Measurements from ENCODE around the gene DNAI2. TPM values are rescaled to one million over a fixed set of nuclear protein-coding genes. Genes with fewer than 3 reads are reported as not detected.

Gene DNAI2
- total and polyA plus RNA-seq, 9 of the 15 experiments (the other 6 are each of a cell fraction or from before 2014, with no cell fraction given) = not detected

- intact Hi-C loops (cut with micrococcal nuclease) = no loop called here
- TF ChIP-seq HMGN3 (IDR thresholded peaks at IDR 0.05; ENCODE audit: borderline replicate concordance, extremely low read depth, insufficient read length, low read depth, low read length) (no peak), ELK1 (CRISPR knock-in tag; IDR thresholded peaks at IDR 0.05) (no peak), ILK (tag; IDR thresholded peaks at IDR 0.05; ENCODE audit: borderline replicate concordance, low read depth) (no peak), MGA (IDR thresholded peaks at IDR 0.05) (peak; percentile 52), XRCC5 (IDR thresholded peaks at IDR 0.05; ENCODE audit: low read depth, low read length) (no peak), SMC3 (conservative IDR thresholded peaks at IDR 0.05; ENCODE audit: insufficient read depth, low read depth, low read length) (no peak), ZNF347 (CRISPR knock-in tag; IDR thresholded peaks at IDR 0.05; ENCODE audit: low read depth) (no peak)
These were observed 34.1 kb downstream of the DNAI2 start for GRCh38 chr17:74307984-74308773.

More at GRCh38 chr17:74307984-74308773, 34.1 kb downstream of the DNAI2 start:
- ChIA-PET CTCF (ENCODE audit: low intra/inter-chr PET ratio) (no interaction called here), POLR2A (interaction anchor here (0.6 to 1.5 kb wide), 4 partner anchors 11 to 41 kb away, joined by 3 to 4 read pairs (median 3); no protein-coding TSS in a partner anchor)
- peaks cover 8% of the 10 kb centered on the region; the same call in 1 of the 2 replicates for H3K9me3 ChIP-seq (replicated peaks; ENCODE audit: control insufficient read depth, insufficient read depth, low read depth, low read length)
- no peak overlapping the region for H3K4me3 ChIP-seq
- no peak overlapping the region for H3K27ac ChIP-seq (ENCODE audit: extremely low read depth, low read depth, low read length)
- H3K9me1 ChIP-seq (ENCODE audit: control insufficient read depth, insufficient read depth, low read length) = no peaks in the 10 kb centered on the region
- WGBS (ENCODE audit: insufficient coverage, low coverage, missing lambda C conversion rate) = 18% methylated on average over 15 of the region's 15 CpGs
- in situ Hi-C loops (cut with MboI) = no loop called here
- BruUV-seq (replicated peaks) = no TSS peak
- FAIRE-seq (peak; percentile 86), ATAC-seq (peak; percentile 71), DNase-seq (ENCODE audit: extremely low read depth in 1 of 4, low spot score in 3 of 4) (peak in 3 of 4 experiments; percentile 35 to 65 (median 57))
- peak overlapping the region in 1 of 2 experiments; percentile 26; a peak in 1 of 4 replicates for H3K9ac ChIP-seq (ENCODE audit: insufficient read depth in 1 of 2, low read depth in 2 of 2, low read length in 2 of 2)
- no peaks in the 10 kb centered on the region for H3K79me2 ChIP-seq (ENCODE audit: control insufficient read depth, insufficient read depth, low read length)
- H3K4me2 ChIP-seq (ENCODE audit: insufficient read depth, low read length) = no peak overlapping the region; the same call in 1 of the 2 replicates
- no peaks in the 10 kb centered on the region for H4K20me1 ChIP-seq (replicated peaks; ENCODE audit: control insufficient read depth, insufficient read depth, low read length)
- peaks cover 2 to 23% of the 10 kb centered on the region in 2 experiments; a peak in 4 of 5 replicates for H3K27me3 ChIP-seq (ENCODE audit: control insufficient read depth in 2 of 2, insufficient read depth in 2 of 2, low read length in 2 of 2)
- H3K4me1 ChIP-seq (replicated peaks in 1 of 2; ENCODE audit: control insufficient read depth in 2 of 2, insufficient read depth in 2 of 2, low read length in 2 of 2) = peaks cover 0 to 9% of the 10 kb centered on the region in 2 experiments; a peak in 1 of 5 replicates
- H3K36me3 ChIP-seq (ENCODE audit: control insufficient read depth, insufficient read depth, low read length) = no peaks in the 10 kb centered on the region
- H2AFZ ChIP-seq (ENCODE audit: low read depth, low read length) = peak overlapping the region; percentile 68; the same call in 1 of the 2 replicates

All from K562 (cell line).